HEK293 (cell line): ENCODE measurements around the gene OIP5.

Experiments
- CTCF ChIA-PET: fragments of 350-600 bp; formaldehyde crosslinking; extraction: SDS; loops from one replicate; lab custom pipeline; 2021; ENCODE audit warnings: antibody characterized with exemption; lab: Yijun Ruan, JAX
- POLR2A ChIA-PET: fragments of 300-600 bp; formaldehyde crosslinking; extraction: SDS; loops from one replicate; lab custom pipeline; 2020; ENCODE audit warnings: antibody characterized with exemption, inconsistent platforms; lab: Yijun Ruan, JAX
- H3K27ac ChIP-seq: fragments of 200-500 bp; sonication (Bioruptor generic); 2 replicates; pipeline ENCODE4 v1.5.1; 2014; ENCODE audit warnings: low read depth, low read length, control low read depth, inconsistent platforms; ENCODE audit errors: extremely low read depth
- H3K36me3 ChIP-seq, 2 experiments: fragments of 200-500 bp in 1 of 2; sonication (Bioruptor generic) in 1 of 2; 1 replicate in 1 of 2; 2 replicates in 1 of 2; pipeline ENCODE4 v1.5.1; 2014 to 2017; ENCODE audit warnings: inconsistent platforms in 2 of 2, low read length in 2 of 2; ENCODE audit not compliant: control insufficient read depth in 2 of 2, insufficient read depth in 1 of 2
- H3K4me1 ChIP-seq: fragments of 200-500 bp; sonication (Bioruptor generic); 2 replicates; pipeline ENCODE4 v1.5.1; 2014; ENCODE audit warnings: mild to moderate bottlenecking, low read length, inconsistent platforms; ENCODE audit not compliant: control insufficient read depth, insufficient read depth
- H3K4me3 ChIP-seq: 2 replicates; pipeline ENCODE4 v1.5.1; 2011; ENCODE audit warnings: low read depth, mild to moderate bottlenecking, control low read depth, low read length, moderate library complexity
- H3K9me3 ChIP-seq: fragments of 200-500 bp; sonication (Bioruptor generic); 2 replicates; pipeline ENCODE4 v1.5.1; 2014; ENCODE audit warnings: low read depth, low read length, inconsistent platforms; ENCODE audit not compliant: control insufficient read depth, insufficient read depth
- ZFP69B ChIP-seq: fragments of 450-650 bp; formaldehyde crosslinking; IDR thresholded peaks from 2 replicates; pipeline ENCODE4 v1.5.1; 2016; ENCODE audit warnings: missing biosample characterization, missing genetic modification characterization

The OIP5 gene

DNA sequence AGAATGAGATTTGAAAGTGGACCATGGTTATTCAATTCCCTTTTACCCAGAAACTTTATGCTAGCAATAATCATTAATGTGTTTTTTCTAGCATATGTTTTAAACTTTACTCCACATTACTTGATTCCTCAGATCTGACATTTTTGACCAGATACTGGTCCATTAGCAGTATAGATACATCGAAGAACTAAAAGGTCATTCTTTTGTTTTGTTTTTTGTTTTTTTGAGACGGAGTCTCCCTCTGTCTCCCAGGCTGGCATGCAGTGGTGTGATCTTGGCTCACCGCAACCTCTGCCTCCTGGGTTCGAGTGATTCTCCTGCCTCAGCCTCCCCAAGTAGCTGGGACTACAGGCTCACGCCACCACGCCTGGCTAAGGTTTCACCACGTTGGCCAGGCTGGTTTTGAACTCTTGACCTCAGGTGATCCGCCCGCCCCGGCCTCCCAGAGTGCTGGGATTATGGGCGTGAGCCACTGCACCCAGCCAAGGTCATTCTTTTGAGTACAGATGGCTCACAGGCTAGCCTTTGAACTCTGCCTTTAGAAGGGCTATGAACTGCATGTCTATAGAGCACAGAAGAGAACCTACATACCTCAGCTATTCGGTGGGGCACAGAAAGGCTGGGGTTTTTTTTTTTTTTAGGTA, 72.7 kb downstream of the OIP5 start:
- no peak overlapping the region for H3K4me3 ChIP-seq
- H3K9me3 ChIP-seq, result no peaks in the 10 kb centered on the region
- TF ChIP-seq ZFP69B (tag by site-specific recombination), result no peak
- CTCF ChIA-PET, result no interaction called here
- no peaks in the 10 kb centered on the region for H3K4me1 ChIP-seq
- peaks cover 0 to 22% of the 10 kb centered on the region in 2 experiments; a peak in 2 of 3 replicates for H3K36me3 ChIP-seq
- no peak overlapping the region for H3K27ac ChIP-seq
- POLR2A ChIA-PET, result interaction anchor here (0.6 to 0.7 kb wide), 2 partner anchors 70 to 271 kb away, joined by 3 to 5 read pairs; no protein-coding TSS in a partner anchor
